GM12878 (cell line): ENCODE results near the gene C9orf72. TPM values are rescaled to one million over a fixed set of nuclear protein-coding genes. Genes with fewer than 3 reads are reported as not detected.

ENCODE experiments used
- ATAC-seq: fragments of 200-7000 bp; cut with Tn5 transposase; 3 replicates; pipeline ENCODE4 v1.9.1; 2020; ENCODE audit warnings: mild to moderate bottlenecking, moderate library complexity
- BruUV-seq: library from RNA; stranded (reverse); fragments of 400-500 nt; replicated peaks from 2 replicates; lab custom pipeline; 2021; lab: Mats Ljungman, UMichigan
- CTCF ChIA-PET: fragments of 300-600 bp; sonication (Branson Sonifier 250); formaldehyde crosslinking; extraction: SDS; loops from one replicate; lab custom pipeline; 2021; ENCODE audit warnings: inconsistent platforms; lab: Yijun Ruan, JAX
- POLR2A ChIA-PET: fragments of 350-600 bp; formaldehyde crosslinking; extraction: SDS; loops from one replicate; lab custom pipeline; 2021; ENCODE audit warnings: inconsistent platforms; lab: Charles Lee
- RAD21 ChIA-PET: fragments of 300-600 bp; sonication (Branson Sonifier 250); formaldehyde crosslinking; loops from one replicate; lab custom pipeline; 2023; ENCODE audit warnings: antibody characterized with exemption; ENCODE audit not compliant: unreplicated experiment; lab: Charles Lee
- SMC1A ChIA-PET: fragments of 300-600 bp; sonication (Branson Sonifier 250); formaldehyde crosslinking; loops from one replicate; lab custom pipeline; 2023; ENCODE audit not compliant: unreplicated experiment, uncharacterized antibody; lab: Charles Lee
- DNase-seq: peaks from one replicate; pipeline ENCODE4 v3.0.0-alpha.2; 2011; ENCODE audit warnings: low read depth, low spot score
- FAIRE-seq: peaks from 3 replicates; lab custom pipeline; 2011; peaks lifted over from hg19 to GRCh38; lab: Jason Lieb, UNC
- H2AFZ ChIP-seq: 2 replicates; pipeline ENCODE4 v1.6.0; 2011; ENCODE audit warnings: low read depth, low read length, control low read depth; ENCODE audit not compliant: control insufficient read depth
- H3K27ac ChIP-seq: 2 replicates; pipeline ENCODE4 v1.5.1; 2011; ENCODE audit warnings: control low read depth; ENCODE audit not compliant: control insufficient read depth, insufficient read depth
- H3K27me3 ChIP-seq, 2 experiments: replicated peaks in 1 of 2; 2 replicates each; pipeline versions ENCODE4 v1.6.0 to v1.6.1; 2011; ENCODE audit warnings: low read length in 1 of 2; ENCODE audit not compliant: control insufficient read depth in 2 of 2, insufficient read depth in 2 of 2
- H3K36me3 ChIP-seq, 2 experiments: 2 replicates each; pipeline ENCODE4 v1.5.1; 2011; ENCODE audit warnings: low read length in 1 of 2; ENCODE audit not compliant: control insufficient read depth in 2 of 2, insufficient read depth in 2 of 2
- H3K4me1 ChIP-seq: 2 replicates; pipeline ENCODE4 v1.6.1; 2011; ENCODE audit warnings: mild to moderate bottlenecking, low read length, moderate library complexity, mixed read lengths; ENCODE audit not compliant: control insufficient read depth, insufficient read depth
- H3K4me2 ChIP-seq: 2 replicates; pipeline ENCODE4 v1.6.0; 2011; ENCODE audit warnings: control low read depth; ENCODE audit not compliant: control insufficient read depth, insufficient read depth
- H3K4me3 ChIP-seq: fragments of 200-600 bp; sonication (generic); 2 replicates; pipeline ENCODE4 v1.5.1; 2016
- H3K79me2 ChIP-seq: 2 replicates; pipeline ENCODE4 v1.6.0; 2011; ENCODE audit warnings: low read length; ENCODE audit not compliant: control insufficient read depth, insufficient read depth
- H3K9ac ChIP-seq: 2 replicates; pipeline ENCODE4 v1.8.0; 2011; ENCODE audit warnings: low read length, control low read depth, mixed read lengths; ENCODE audit not compliant: control insufficient read depth, insufficient read depth
- H3K9me3 ChIP-seq: replicated peaks from 3 replicates; pipeline ENCODE4 v1.5.1; 2011; ENCODE audit warnings: mild to moderate bottlenecking, low read length; ENCODE audit not compliant: control insufficient read depth, insufficient read depth
- H4K20me1 ChIP-seq: 2 replicates; pipeline ENCODE4 v1.6.0; 2011; ENCODE audit not compliant: control insufficient read depth, insufficient read depth
- ATF7 ChIP-seq: fragments of 450-650 bp; IDR thresholded peaks from 2 replicates; pipeline ENCODE4 v1.6.1; 2016; ENCODE audit warnings: low read depth, mild to moderate bottlenecking
- IKZF2 ChIP-seq, 2 experiments: fragments of 450-650 bp; IDR thresholded peaks; 2 replicates each; pipeline ENCODE4 v1.6.1; 2017; ENCODE audit warnings: mild to moderate bottlenecking in 2 of 2, moderate library complexity in 2 of 2
- MEF2B ChIP-seq: fragments of 450-650 bp; IDR thresholded peaks from 2 replicates; pipeline ENCODE4 v1.6.1; 2018; ENCODE audit warnings: mild to moderate bottlenecking, moderate library complexity; ENCODE audit not compliant: partially characterized antibody, poor library complexity, severe bottlenecking
- PAX8 ChIP-seq: fragments of 450-650 bp; IDR thresholded peaks from 2 replicates; pipeline ENCODE4 v1.6.1; 2017; ENCODE audit warnings: mild to moderate bottlenecking, moderate library complexity
- PML ChIP-seq: IDR thresholded peaks from 2 replicates; pipeline ENCODE4 v1.6.1; 2012; ENCODE audit warnings: low read length, inconsistent platforms
- RCOR1 ChIP-seq: conservative IDR thresholded peaks from 2 replicates; pipeline ENCODE4 v1.6.1; 2012; ENCODE audit warnings: low read depth, low read length, improper control_type of control experiment
- RUNX3 ChIP-seq: IDR thresholded peaks from 2 replicates; pipeline ENCODE4 v1.6.1; 2012; ENCODE audit warnings: low read length, inconsistent platforms
- STAT1 ChIP-seq: fragments of 450-650 bp; conservative IDR thresholded peaks from 2 replicates; pipeline ENCODE4 v1.6.1; 2014; ENCODE audit warnings: antibody characterized with exemption, mild to moderate bottlenecking
- WGBS: methylation state at CpG from one replicate; pipeline ENCODE4 v1.1.6; 2016; ENCODE audit warnings: low lambda C conversion rate; ENCODE audit not compliant: insufficient replicate concordance, insufficient coverage; ENCODE audit errors: missing lambda C conversion rate; 5-methylcytosine and 5-hydroxymethylcytosine counted together
- in situ Hi-C: fragments of 300-500 bp; cut with MboI; formaldehyde crosslinking; loops from 9 replicates; pipeline ENCODE4 v1.14.3; 2018; ENCODE audit warnings: mixed read lengths
- intact Hi-C: fragments of 100-400 bp; cut with micrococcal nuclease; formaldehyde crosslinking; loops from one replicate; pipeline ENCODE4 v1.14.2; 2022; ENCODE audit not compliant: unreplicated experiment
- polyA plus RNA-seq, 11 experiments: library from polyadenylated mRNA; depleted of rRNA in 4 of 11; unstranded in 6 of 11; stranded (reverse) in 5 of 11; fragments of >200 nt; fragmentation: Nextera tagmentation in 4 of 11; fragmentation: Illumina TruSeq in 1 of 11; extraction: Ambion mirVana in 4 of 11; extraction: Trizol in 1 of 11; gene quantifications; 1 replicate in 1 of 11; 2 replicates in 10 of 11; pipeline versions ENCODE4 v1.2.1 to v1.2.3, GENCODE V29; 2011 to 2016; ENCODE audit warnings: inconsistent platforms in 2 of 11, missing spikeins in 2 of 11, low read depth in 1 of 11
- total RNA-seq, 4 experiments: library from RNA; depleted of rRNA in 3 of 4; stranded (reverse); fragments of >200 nt in 3 of 4; fragmentation: Illumina TruSeq in 1 of 4; extraction: Trizol in 1 of 4; gene quantifications; 2 replicates each; pipeline versions ENCODE4 v1.2.1 to v1.2.3, GENCODE V29; 2013 to 2021

Gene C9orf72
- total and polyA plus RNA-seq, 10 of the 15 experiments (the other 5 are each of a cell fraction or from before 2014, with no cell fraction given): 4.8 to 9.0 (median 6.4) TPM

GRCh38 chr9:27514551-27514950 is 58.7 kb downstream of the C9orf72 start:
- ChIA-PET SMC1A (interaction anchor here (0.6 to 2.4 kb wide), 6 partner anchors 14 to 115 kb away, joined by 3 to 8 read pairs (median 3); partner anchors contain the start of gene MOB3B), POLR2A (no interaction called here), CTCF (interaction anchor here (0.8 to 2.0 kb wide), 2 partner anchors 32 to 181 kb away, joined by 3 to 4 read pairs; no protein-coding TSS in a partner anchor), RAD21 (interaction anchor here (0.9 kb wide), 1 partner anchor 160 kb away, joined by 3 read pairs; no protein-coding TSS in a partner anchor)
- Histone ChIP-seq H3K9ac (no peak overlapping the region), H3K27ac (no peak overlapping the region), H3K9me3 (no peaks in the 10 kb centered on the region), H2AFZ (no peak overlapping the region), H3K4me1 (no peaks in the 10 kb centered on the region), H3K4me2 (no peak overlapping the region), H3K36me3 (no peaks in the 10 kb centered on the region), H3K27me3 (no peaks in the 10 kb centered on the region), H3K79me2 (no peaks in the 10 kb centered on the region), H3K4me3 (no peak overlapping the region), H4K20me1 (no peaks in the 10 kb centered on the region)
- no peak for ATAC-seq
- intact Hi-C loops: no loop called here
- TF ChIP-seq RUNX3 (no peak), PAX8 (no peak), STAT1 (no peak)
- DNase-seq: no peak
- in situ Hi-C loops: no loop called here
- FAIRE-seq: no peak
- 91% methylated on average over 2 of the region's 2 CpGs for WGBS
- BruUV-seq: no TSS peak

- in situ Hi-C loops: no loop called here
- TF ChIP-seq RCOR1 (no peak), PML (no peak), ATF7 (no peak), MEF2B (no peak), IKZF2 (IDR thresholded peaks at IDR 0.05) (no peak)
- WGBS: 35% methylated on average over 2 of the region's 2 CpGs
- no TSS peak for BruUV-seq
- no peaks in the 10 kb centered on the region for H3K79me2 ChIP-seq
- no peaks in the 10 kb centered on the region for H4K20me1 ChIP-seq
- ChIA-PET CTCF (interaction anchor here (0.9 kb wide), 1 partner anchor 24 kb away, joined by 3 read pairs; no protein-coding TSS in a partner anchor), POLR2A (no interaction called here), RAD21 (interaction anchor here (0.8 kb wide), 1 partner anchor 144 kb away, joined by 3 read pairs; no protein-coding TSS in a partner anchor), SMC1A (no interaction called here)
- no peak overlapping the region for H2AFZ ChIP-seq
- H3K27me3 ChIP-seq: no peaks in the 10 kb centered on the region
- no peaks in the 10 kb centered on the region for H3K4me1 ChIP-seq
- no peak for ATAC-seq
- no peak for DNase-seq
- FAIRE-seq: no peak
- H3K9me3 ChIP-seq: no peaks in the 10 kb centered on the region
- no peaks in the 10 kb centered on the region for H3K36me3 ChIP-seq
- intact Hi-C loops: no loop called here
- H3K4me2 ChIP-seq: no peak overlapping the region
- H3K27ac ChIP-seq: no peak overlapping the region
- H3K9ac ChIP-seq: no peak overlapping the region
- H3K4me3 ChIP-seq: no peak overlapping the region
These were observed 61.5 kb downstream of the C9orf72 start for GRCh38 chr9:27511771-27512170.
